Sigmoid colon (tissue), 7 donors: Measurements from ENCODE around the gene SPDYE17. TPM values are rescaled to one million over a fixed set of nuclear protein-coding genes. Genes with fewer than 3 reads are reported as not detected.
"Not testable (repeated sequence)": the region's sequence is repeated elsewhere in the genome, so short reads cannot be mapped to it uniquely, and the experiment has no call there.

ENCODE experiments used
- DNase-seq: peaks from one replicate; pipeline ENCODE4 v3.0.0-alpha.2; 2019
- H3K27ac ChIP-seq, 4 donors: fragments of 200-600 bp; sonication (generic); one replicate each; pipeline ENCODE4 v1.5.1; 2016 to 2019; ENCODE audit warnings: mild to moderate bottlenecking in 1 of 4
- H3K27me3 ChIP-seq, 3 donors: fragments of 200-600 bp; sonication (generic); one replicate each; pipeline ENCODE4 v1.5.1; 2019; ENCODE audit warnings: mild to moderate bottlenecking in 1 of 3
- H3K36me3 ChIP-seq, 4 donors: fragments of 200-600 bp; sonication (generic); one replicate each; pipeline ENCODE4 v1.5.1; 2016 to 2019
- H3K4me1 ChIP-seq, 4 donors: fragments of 200-600 bp; sonication (generic); one replicate each; pipeline ENCODE4 v1.5.1; 2017 to 2019
- H3K4me3 ChIP-seq, 4 donors: fragments of 200-600 bp; sonication (generic); one replicate each; pipeline ENCODE4 v1.5.1; 2017 to 2019; ENCODE audit warnings: mild to moderate bottlenecking in 2 of 4, moderate library complexity in 1 of 4
- H3K9me3 ChIP-seq, 4 donors: fragments of 200-600 bp in 3 of 4; sonication (generic) in 3 of 4; one replicate each; pipeline versions ENCODE4 v1.5.1 to v1.6.1; 2013 to 2019
- POLR2AphosphoS5 ChIP-seq, 4 donors: sonication (generic); formaldehyde crosslinking; IDR thresholded peaks; one replicate each; pipeline ENCODE4 v1.6.1; 2017; ENCODE audit warnings: antibody characterized with exemption in 4 of 4
- WGBS, 2 donors: extraction: QIAGEN DNeasy Blood & Tissue Kit; methylation state at CpG; one replicate each; pipeline ENCODE4 v1.1.7; 2013; 5-methylcytosine and 5-hydroxymethylcytosine counted together
- intact Hi-C: fragments of 100-400 bp; cut with DNase I; formaldehyde crosslinking; loops from one replicate; pipeline ENCODE4 v1.15.1; 2023
- polyA plus RNA-seq, 3 donors: library from polyadenylated mRNA; stranded (reverse); fragments of 200-250 nt; gene quantifications; one replicate each; pipeline ENCODE4 v1.2.3, GENCODE V29; 2013
- total RNA-seq, 4 donors: library from RNA; depleted of rRNA; stranded (reverse); fragments of >200 nt; gene quantifications; one replicate each; pipeline ENCODE4 v1.1.0, GENCODE V29; 2016
- donor health status: healthy with polysubstance abuse.
- donor health status: Bipolar disorder and iron deficiency.
- donor health status: healthy.

Gene SPDYE17
- total RNA-seq (not detected), polyA plus RNA-seq (not detected)

GRCh38 chr7:77032261-77032660 lies at the start of gene SPDYE17:
Gene SPDYE17 (minus strand): TSS chr7:77032361. CDS start chr7:77030570, 1,791 bp downstream.
- H3K4me3 ChIP-seq, H3K9me3 ChIP-seq, H3K27me3 ChIP-seq, H3K4me1 ChIP-seq, H3K27ac ChIP-seq, intact Hi-C loops, H3K36me3 ChIP-seq, DNase-seq: not testable (repeated sequence)
- 95 to 96% methylated on average over 6 of the region's 8 CpGs for WGBS, 2 donors

GRCh38 chr7:77080236-77080635 lies 48.1 kb upstream of the SPDYE17 start:
- DNase-seq, H3K36me3 ChIP-seq, H3K4me1 ChIP-seq, H3K4me3 ChIP-seq, H3K9me3 ChIP-seq, H3K27me3 ChIP-seq, H3K27ac ChIP-seq, intact Hi-C loops: not testable (repeated sequence)
- 22 to 82% methylated on average over 2 of the region's 2 CpGs for WGBS, 2 donors

- intact Hi-C loops, H3K4me1 ChIP-seq, DNase-seq, H3K36me3 ChIP-seq, H3K27me3 ChIP-seq, H3K4me3 ChIP-seq, H3K9me3 ChIP-seq: not testable (repeated sequence)
- 66 to 81% methylated on average over 5 of the region's 5 CpGs for WGBS, 2 donors
- peak overlapping the region in 1 of 4 donors; percentile 60 for H3K27ac ChIP-seq
These were observed 47.5 kb upstream of the SPDYE17 start for GRCh38 chr7:77079624-77080023.

GRCh38 chr7:77079112-77079511 lies 47.0 kb upstream of the SPDYE17 start:
- DNase-seq, H3K36me3 ChIP-seq, H3K27me3 ChIP-seq, intact Hi-C loops, H3K9me3 ChIP-seq, H3K4me1 ChIP-seq, H3K4me3 ChIP-seq: not testable (repeated sequence)
- TF ChIP-seq POLR2AphosphoS5 (IDR thresholded peaks at IDR 0.05): peak in 3 of 4 donors; percentile 31 to 80 (median 67)
- H3K27ac ChIP-seq: peak overlapping the region in 2 of 4 donors; percentile 32 to 60

- H3K4me1 ChIP-seq, H3K27me3 ChIP-seq, DNase-seq, H3K27ac ChIP-seq, H3K36me3 ChIP-seq, H3K4me3 ChIP-seq, H3K9me3 ChIP-seq, intact Hi-C loops: not testable (repeated sequence)
- WGBS, 2 donors: 83 to 96% methylated on average over 5 of the region's 5 CpGs
These were observed 44.9 kb upstream of the SPDYE17 start for GRCh38 chr7:77077060-77077459.

- H3K27ac ChIP-seq, H3K9me3 ChIP-seq, intact Hi-C loops, H3K36me3 ChIP-seq, H3K27me3 ChIP-seq, H3K4me3 ChIP-seq, H3K4me1 ChIP-seq, DNase-seq: not testable (repeated sequence)
- 95 to 100% methylated on average over 5 of the region's 6 CpGs for WGBS, 2 donors
These were observed 42.7 kb upstream of the SPDYE17 start for GRCh38 chr7:77074786-77075396.

- H3K27ac ChIP-seq, DNase-seq, H3K4me3 ChIP-seq, H3K9me3 ChIP-seq, H3K27me3 ChIP-seq, intact Hi-C loops, H3K36me3 ChIP-seq, H3K4me1 ChIP-seq: not testable (repeated sequence)
- WGBS, 2 donors: 91 to 93% methylated on average over 6 of the region's 6 CpGs
These were observed 38.9 kb upstream of the SPDYE17 start for GRCh38 chr7:77071108-77071507.

- H3K4me3 ChIP-seq, H3K27me3 ChIP-seq, H3K27ac ChIP-seq, H3K9me3 ChIP-seq, H3K36me3 ChIP-seq, DNase-seq, intact Hi-C loops, H3K4me1 ChIP-seq: not testable (repeated sequence)
- WGBS, 2 donors: 83 to 93% methylated on average over 7 of the region's 7 CpGs
These were observed 33.7 kb upstream of the SPDYE17 start for GRCh38 chr7:77065869-77066268.

GRCh38 chr7:77063732-77064131 lies 31.6 kb upstream of the SPDYE17 start:
- H3K4me3 ChIP-seq, H3K27ac ChIP-seq, H3K4me1 ChIP-seq, DNase-seq, H3K36me3 ChIP-seq, H3K9me3 ChIP-seq, intact Hi-C loops, H3K27me3 ChIP-seq: not testable (repeated sequence)
- WGBS, 2 donors: 96 to 99% methylated on average over 3 of the region's 4 CpGs

- H3K36me3 ChIP-seq, DNase-seq, intact Hi-C loops, H3K27ac ChIP-seq, H3K9me3 ChIP-seq, H3K4me1 ChIP-seq, H3K27me3 ChIP-seq, H3K4me3 ChIP-seq: not testable (repeated sequence)
- WGBS, 2 donors: 91 to 93% methylated on average over 4 of the region's 4 CpGs
These were observed 30.4 kb upstream of the SPDYE17 start, which contains the start of gene SPDYE18 for GRCh38 chr7:77062557-77062956. Gene SPDYE18 (minus strand): TSS chr7:77062558. CDS start chr7:77060512, 2,046 bp downstream.

GRCh38 chr7:77026349-77026748 lies 5.8 kb downstream of the SPDYE17 start:
- H3K4me3 ChIP-seq, H3K36me3 ChIP-seq, H3K27me3 ChIP-seq, intact Hi-C loops, H3K4me1 ChIP-seq, H3K9me3 ChIP-seq, H3K27ac ChIP-seq, DNase-seq: not testable (repeated sequence)
- 96 to 98% methylated on average over 7 to 8 of the region's 10 CpGs for WGBS, 2 donors

- H3K4me3 ChIP-seq, DNase-seq, H3K4me1 ChIP-seq, H3K36me3 ChIP-seq, H3K27me3 ChIP-seq, intact Hi-C loops, H3K9me3 ChIP-seq: not testable (repeated sequence)
- H3K27ac ChIP-seq: peak overlapping the region in 2 of 4 donors; percentile 10 to 42
- 86 to 95% methylated on average over 9 to 13 of the region's 16 CpGs for WGBS, 2 donors
These were observed 22.0 kb downstream of the SPDYE17 start for GRCh38 chr7:77010074-77010680.
